ENCODE measurements around the gene ADCY5.

ADCY5 gene

DNA sequence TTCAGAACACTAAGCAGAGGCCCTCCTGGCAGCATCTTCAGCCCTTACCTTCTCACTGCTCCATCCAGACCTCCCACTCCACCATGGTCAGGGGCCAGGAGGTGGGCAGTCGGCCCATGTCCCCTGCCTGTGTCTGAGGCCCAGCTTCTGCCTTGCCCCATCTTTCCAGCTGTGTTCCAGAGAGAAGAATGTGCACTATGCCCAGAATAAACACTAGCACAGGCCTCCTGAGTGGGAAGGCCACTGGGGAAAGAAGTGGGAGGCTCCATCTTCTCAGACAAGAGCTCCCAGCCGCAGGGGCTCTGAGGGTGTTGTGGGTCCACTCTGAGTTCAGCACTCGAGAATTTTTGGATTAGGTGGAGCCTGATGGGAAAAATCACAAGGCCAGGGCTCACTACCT is 44.5 kb downstream of the ADCY5 start:
- DNase-seq = no peak

DNA sequence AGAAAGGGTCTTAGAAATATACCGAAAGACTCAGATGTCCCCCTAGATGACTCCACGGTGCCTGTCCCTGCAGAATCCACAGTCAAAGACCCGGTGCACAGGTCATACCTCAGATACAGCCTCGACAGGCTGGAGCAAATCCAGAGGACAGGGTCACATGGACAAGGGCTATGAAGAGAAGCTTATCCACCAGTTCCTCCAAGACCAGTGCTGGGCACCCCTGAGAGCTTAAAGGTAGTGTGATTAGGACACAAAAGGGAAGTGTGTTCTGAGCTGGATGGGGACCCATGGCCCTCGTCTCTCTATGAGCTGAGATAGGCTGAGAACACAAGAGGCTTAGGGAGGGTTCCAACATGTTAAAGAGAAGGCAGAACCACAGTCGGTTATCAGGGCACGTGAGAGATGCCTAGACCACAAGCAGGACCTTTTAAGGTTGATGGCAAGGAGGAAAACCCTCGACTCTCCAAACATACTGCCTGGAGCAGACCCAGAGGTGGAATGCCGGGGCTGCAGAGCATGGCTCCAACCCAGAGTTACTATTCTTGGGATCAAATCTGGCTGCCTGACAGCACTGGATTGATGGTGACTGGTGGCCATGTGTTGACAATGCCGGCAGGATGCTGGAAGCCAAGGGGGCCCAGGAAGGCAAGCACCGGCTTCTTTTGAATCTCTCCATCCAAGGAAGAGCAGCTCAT is 46.9 kb downstream of the ADCY5 start:
- DNase-seq = no peak

DNA sequence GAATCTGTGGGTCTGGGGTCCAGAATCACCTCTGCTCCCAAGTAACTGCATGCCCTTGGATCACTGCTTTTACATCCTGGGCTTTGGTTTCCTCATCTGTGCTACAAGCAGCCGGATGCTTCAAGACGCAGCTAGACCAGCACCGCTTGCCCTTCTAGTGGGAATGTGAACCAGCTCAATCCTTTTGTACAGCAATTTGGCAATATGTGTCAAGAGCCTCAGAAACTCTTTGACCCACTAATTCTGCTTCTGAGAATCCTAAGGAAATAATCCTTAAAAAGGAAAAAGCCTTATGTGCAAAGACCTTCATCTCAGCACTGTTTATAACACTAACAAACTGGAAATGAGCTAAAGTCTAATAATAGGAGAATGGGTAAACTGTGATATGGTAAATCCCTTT is 48.7 kb downstream of the ADCY5 start:
- DNase-seq = no peak

- DNase-seq = no peak
These were observed 49.2 kb downstream of the ADCY5 start for GRCh38 chr3:123399653-123400052.

DNA sequence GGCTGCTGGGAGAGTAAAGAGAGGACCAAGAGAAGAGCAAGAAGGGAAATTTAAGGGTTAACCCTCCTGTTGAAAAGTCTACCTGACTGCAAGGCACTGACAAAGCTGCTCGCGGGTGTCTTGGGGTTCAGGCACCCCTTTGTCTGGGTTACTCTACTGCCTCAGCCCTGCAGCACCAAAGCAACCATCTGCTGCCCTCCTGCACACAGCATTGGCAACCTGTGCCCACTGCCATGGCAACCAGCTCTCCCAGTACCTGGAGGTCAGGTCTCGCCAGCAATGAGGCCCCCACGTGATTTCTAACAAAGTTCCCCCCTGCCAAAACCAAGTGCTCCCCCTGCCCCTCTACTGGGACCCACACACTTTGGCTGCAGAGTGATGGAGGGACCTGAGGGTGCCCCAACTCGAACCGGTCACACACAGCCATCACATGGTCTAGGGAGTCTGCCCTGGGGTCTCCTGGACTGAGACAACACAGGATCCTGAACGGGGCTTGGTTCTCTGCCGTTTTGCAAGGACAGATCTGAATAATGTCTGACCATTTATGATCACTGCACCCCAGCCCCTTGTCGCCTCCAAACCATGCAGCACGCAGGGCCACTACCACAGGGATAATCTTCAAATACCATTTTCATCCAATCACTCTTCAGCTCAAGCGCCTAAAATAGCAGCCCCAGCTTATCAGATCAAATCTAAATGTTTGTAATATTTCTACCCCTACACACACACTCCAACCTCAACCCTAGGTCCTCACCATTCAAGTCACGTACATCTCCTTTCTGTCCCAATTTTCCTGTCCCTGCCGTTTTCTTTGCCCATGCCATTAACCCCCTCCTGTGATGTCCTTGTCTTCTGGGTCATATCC is 50.7 kb downstream of the ADCY5 start:
- DNase-seq = no peak

DNA sequence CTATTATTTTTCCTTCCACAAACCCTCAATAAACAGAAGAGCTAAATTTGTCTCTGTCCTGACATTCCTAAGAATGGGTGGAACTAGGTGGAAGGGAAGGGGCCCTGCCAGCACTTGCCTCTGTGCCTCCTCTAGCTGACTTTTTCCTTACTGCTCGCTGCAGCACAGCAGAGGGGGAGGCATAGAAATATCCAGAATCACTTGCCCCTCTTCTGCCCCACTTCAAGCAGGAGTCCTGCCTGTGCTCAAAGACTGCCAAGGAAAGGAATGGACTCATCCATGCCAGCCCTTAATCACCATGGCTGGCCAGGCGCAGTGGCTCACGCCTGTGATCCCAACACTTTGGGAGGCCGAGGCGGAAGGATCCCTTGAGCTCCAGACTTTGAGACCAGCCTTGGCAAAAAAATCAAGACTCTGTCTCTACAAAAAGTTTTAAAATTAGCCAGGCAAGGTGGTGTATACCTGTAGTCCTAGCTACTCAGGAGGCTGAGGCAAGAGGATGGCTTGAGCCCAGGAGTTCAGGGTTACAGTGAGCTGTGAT is 51.8 kb downstream of the ADCY5 start:
- no peak for DNase-seq

DNA sequence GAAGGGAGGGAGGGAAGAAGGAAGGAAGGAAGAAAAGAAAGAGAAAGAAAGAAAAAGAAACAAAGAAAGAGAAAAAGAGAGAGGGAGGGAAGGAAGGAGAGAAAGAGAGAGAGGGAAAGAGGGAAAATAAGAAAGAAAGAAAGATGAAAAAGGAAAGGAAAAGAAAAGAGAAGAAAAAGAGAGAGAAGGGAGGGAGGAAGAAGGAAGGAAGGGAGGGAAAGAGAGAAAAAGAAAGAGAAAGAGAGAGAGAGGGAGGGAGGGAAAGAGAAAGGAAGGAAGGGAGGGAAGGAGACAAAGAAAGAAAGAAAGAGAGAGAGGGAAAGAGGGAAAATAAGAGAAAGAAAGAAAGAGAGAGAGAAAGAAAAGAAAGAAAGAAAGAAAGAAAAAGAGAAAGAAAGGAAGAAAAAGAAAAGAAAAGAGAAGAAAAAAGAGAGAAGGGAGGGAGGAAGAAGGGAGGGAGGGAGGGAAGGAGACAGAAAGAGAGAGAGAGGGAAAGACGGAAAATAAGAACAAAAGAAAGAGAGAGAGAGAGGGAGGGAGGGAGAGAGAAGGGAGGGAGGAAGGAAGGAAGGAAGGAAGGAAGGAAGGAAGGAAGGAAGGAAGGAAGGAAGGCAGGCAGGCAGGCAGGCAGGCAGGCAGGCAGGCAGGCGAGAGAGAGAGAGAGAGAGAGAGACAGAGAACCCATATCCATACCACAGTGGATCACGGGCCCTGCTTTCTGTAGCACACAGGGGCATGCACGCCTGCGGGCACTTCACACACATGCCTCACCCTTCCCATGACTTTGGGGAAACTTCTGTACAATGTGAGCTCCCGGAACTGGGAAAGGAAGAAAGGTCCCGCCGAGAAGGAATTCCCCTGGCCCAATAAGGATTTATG is 52.5 kb downstream of the ADCY5 start:
- no peak for DNase-seq

GRCh38 chr3:123395235-123395634 is 53.7 kb downstream of the ADCY5 start:
- DNase-seq = no peak

DNA sequence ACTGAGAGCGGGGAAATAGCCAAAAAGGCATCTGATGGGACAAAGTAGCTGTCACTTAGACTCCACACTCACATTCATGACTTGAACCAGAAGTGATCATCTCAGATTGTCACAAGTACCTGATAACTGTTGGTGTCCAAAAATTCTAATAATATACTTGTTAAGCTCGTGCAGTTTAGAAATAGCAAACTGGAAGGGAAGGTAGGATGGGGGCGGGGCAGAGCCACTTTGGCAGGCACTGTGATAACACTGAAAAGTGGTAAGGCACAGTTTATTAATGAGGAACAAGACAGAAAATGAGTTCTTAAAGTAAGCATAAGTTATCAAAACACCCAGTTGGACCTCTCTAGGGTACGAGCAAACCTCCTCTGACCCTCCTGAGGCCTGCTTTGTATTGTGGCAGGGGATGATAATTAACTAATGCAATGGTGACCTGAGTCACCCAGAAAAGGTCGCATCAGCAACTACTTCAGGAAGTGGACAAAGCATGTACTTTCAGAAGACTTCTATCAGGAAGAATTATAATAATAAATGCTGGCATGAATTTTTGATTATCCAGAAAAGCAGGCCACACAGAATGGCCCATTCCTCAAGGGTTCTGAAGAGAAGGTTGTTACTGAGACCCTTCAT is 54.4 kb downstream of the ADCY5 start:
- no peak for DNase-seq

DNA sequence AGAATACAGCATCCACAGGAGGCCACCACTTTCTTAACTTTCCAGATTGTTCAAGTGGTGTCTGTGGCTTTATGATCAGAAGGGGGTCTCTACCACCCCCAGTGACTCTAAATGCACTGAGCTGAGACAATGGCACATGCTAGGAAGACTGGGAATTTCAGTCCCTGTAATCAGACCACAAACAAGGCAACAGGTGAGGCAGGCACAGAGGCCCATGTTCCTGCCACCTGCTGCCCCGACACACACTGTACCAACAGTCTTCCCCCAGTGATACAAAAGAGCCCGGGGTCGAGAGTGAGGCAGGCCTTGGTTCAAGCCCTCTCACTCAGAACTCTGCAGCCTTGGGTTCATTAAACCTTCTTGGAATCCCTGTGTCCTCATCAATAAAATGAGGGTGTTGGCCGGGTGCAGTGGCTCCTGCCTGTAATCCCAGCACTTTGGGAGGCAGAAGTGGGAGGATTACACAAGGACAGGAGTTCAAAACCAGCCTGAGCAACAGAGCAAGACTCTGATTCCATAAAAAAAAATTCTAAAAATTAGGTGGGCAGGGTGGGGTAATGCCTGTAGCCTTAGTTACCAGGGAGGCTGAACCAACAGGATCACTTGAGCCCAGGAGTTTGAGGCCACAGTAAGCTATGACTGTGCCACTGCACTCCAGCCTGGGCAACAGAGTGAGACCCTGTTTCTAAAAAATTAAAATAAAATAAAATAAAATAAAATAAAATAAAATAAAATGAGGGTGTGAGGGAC is 55.8 kb downstream of the ADCY5 start:
- DNase-seq = no peak

- DNase-seq = no peak
These were observed 56.5 kb downstream of the ADCY5 start for GRCh38 chr3:123392368-123392767.

- peak in 1 of 2 experiments; percentile 50 for DNase-seq
These were observed 57.9 kb downstream of the ADCY5 start for GRCh38 chr3:123390865-123391600.

DNA sequence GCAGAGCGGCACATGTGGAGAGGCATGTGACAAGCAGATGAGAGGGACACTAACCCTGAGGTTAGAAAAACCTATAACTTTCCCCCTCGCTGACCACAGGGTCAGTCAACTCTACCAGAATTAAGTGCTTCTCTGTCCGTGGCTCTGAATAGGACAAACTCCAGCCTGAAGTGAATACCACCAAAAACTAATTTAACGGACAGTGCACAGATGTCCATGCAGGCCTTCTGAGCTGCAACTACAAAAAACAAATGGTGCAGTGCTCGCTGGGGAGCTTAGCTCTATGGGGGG is 59.3 kb downstream of the ADCY5 start:
- DNase-seq = no peak

GRCh38 chr3:123388811-123389627 is 59.9 kb downstream of the ADCY5 start:
- DNase-seq = no peak

GRCh38 chr3:123388042-123388441 is 60.8 kb downstream of the ADCY5 start:
- DNase-seq = no peak

DNA sequence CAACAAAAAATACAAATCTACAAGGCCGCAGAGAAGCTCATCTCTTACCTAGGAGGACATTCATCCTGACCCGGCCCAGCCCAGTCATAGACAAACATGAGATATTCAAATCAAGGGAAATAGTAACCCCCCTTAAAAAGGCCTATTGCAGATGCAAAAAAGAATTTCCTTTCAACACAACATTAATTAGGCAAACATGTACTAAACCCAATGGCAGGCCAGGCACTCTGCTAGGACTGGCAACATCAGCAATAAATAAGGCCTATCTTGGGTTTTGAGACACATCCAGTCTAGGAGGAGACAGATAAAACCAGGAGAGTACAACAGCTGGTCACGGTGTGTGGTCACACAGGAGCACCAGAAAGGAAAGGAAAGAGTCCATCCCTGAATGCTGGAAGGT is 61.4 kb downstream of the ADCY5 start:
- DNase-seq = no peak

DNA sequence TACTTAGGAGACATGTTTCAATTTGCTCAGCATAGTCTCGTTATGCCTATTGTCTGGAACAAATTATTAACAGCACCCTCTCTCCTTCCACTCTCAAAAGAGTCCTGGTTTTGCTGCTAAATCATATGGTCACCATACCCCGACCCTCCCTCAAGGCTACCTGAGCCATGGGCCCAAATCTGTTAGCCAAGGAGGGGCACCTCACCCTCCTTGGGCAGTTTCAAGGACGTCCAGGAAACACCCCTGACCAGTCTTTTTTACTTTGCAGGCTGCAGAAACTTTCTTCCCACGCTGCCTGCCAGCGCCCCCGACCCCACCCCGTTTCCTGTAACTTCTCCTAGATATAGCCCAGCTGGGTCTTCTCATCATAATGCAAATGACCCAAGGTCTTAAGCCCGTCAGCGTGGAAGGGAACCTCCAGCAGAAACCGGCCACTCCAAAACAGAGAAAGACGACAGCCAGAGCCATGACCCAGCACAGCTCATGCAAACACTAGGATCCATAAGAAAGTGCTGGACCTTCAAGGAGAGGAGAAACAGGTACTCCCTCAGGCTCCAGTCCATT is 62.3 kb downstream of the ADCY5 start:
- DNase-seq = no peak

DNA sequence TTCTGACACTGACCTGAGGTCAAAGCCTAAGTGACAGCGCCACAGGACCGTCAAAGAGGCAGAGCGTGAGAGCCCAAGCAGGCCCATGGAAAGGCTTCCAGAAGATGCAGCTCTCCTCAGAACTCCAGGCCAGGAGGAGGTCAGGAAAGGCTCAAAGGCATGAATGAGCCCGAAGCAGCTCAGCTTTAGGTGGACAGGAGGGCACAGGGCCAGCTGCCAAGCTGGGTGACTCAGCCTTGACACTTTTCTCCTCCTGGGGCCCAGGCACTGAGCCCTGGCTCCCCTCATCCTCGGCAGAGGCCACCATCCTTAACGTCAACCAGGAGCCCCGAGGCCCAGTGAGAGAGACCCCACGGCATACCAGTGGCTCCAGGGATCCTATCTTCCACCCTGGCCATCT is 62.9 kb downstream of the ADCY5 start:
- no peak for DNase-seq

GRCh38 chr3:123385499-123385898 is 63.4 kb downstream of the ADCY5 start:
- no peak for DNase-seq

DNA sequence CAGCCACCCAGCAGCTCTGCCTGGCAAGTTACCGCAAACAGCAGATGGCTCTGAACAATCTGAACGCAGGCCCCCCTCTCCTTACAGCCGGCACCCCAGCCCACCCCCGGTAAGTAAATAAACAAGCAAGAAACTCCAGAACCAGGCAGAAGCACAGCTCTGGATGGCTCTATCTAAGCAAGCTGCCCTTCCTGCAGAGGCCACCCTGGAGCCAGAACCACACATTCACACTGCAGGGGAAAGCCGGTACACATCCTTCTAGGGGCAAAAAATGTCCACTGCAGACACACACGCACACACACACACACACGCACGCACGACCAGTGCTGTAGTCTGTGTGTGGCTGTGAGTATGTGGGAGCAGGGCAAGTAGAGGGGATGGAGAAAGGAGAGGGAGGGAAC is 63.9 kb downstream of the ADCY5 start:
- DNase-seq = no peak

All from NCI-H2081 (cell line).